Esophagus muscularis mucosa (tissue), 4 donors: ENCODE data around the gene PSEN1.

ENCODE experiments used
- EP300 ChIP-seq: sonication (generic); formaldehyde crosslinking; IDR thresholded peaks from one replicate; pipeline ENCODE4 v1.6.1; 2017; ENCODE audit warnings: antibody characterized with exemption
- POLR2A ChIP-seq: fragments of 450-650 bp; IDR thresholded peaks from one replicate; pipeline ENCODE4 v1.6.1; 2017; ENCODE audit warnings: antibody characterized with exemption, moderate library complexity, mild to moderate bottlenecking, low read depth
- TF ChIP-seq, protein P1 (sequence below), 3 experiments: fragments of 200-600 bp in 2 of 3; fragments of 450-650 bp in 1 of 3; sonication (generic) in 2 of 3; IDR thresholded peaks; one replicate each; pipeline ENCODE4 v1.5.1; 2017 to 2019; ENCODE audit warnings: antibody characterized with exemption in 3 of 3, mild to moderate bottlenecking in 2 of 3, moderate library complexity in 1 of 3

DNA sequence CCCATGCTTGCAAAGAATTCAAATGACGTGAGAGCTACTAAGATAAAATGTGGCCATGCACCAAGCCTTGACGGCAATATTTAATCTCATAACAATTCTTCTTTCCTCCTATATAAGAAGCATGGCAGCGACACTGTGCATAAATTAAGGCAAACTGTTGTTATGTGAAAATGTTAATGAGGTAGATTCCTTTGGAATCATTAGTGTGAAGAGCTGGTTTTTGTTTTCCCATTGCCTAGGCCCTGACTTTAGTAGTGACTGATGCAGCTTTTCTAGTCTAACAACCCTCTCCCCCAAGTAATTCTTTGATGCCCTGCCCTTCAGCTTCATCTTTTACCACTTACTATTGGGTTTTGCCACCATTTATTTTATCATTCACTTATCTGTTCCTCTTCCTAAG is 10.6 kb upstream of the PSEN1 start:
- TF ChIP-seq POLR2A (no peak), EP300 (no peak)
- TF ChIP-seq, protein P1, sequence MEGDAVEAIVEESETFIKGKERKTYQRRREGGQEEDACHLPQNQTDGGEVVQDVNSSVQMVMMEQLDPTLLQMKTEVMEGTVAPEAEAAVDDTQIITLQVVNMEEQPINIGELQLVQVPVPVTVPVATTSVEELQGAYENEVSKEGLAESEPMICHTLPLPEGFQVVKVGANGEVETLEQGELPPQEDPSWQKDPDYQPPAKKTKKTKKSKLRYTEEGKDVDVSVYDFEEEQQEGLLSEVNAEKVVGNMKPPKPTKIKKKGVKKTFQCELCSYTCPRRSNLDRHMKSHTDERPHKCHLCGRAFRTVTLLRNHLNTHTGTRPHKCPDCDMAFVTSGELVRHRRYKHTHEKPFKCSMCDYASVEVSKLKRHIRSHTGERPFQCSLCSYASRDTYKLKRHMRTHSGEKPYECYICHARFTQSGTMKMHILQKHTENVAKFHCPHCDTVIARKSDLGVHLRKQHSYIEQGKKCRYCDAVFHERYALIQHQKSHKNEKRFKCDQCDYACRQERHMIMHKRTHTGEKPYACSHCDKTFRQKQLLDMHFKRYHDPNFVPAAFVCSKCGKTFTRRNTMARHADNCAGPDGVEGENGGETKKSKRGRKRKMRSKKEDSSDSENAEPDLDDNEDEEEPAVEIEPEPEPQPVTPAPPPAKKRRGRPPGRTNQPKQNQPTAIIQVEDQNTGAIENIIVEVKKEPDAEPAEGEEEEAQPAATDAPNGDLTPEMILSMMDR (IDR thresholded peaks at IDR 0.05): no peak
